GM19452 (cell line): ENCODE results near the gene HINFP.
"Not testable (repeated sequence)": the region's sequence is repeated elsewhere in the genome, so short reads cannot be mapped to it uniquely, and the experiment has no call there.

Experiments used
- ATAC-seq: cut with Tn5 transposase; IDR thresholded peaks from one replicate; pipeline ENCODE4 v1.9.1; 2021; ENCODE audit not compliant: unreplicated experiment

Gene HINFP

DNA sequence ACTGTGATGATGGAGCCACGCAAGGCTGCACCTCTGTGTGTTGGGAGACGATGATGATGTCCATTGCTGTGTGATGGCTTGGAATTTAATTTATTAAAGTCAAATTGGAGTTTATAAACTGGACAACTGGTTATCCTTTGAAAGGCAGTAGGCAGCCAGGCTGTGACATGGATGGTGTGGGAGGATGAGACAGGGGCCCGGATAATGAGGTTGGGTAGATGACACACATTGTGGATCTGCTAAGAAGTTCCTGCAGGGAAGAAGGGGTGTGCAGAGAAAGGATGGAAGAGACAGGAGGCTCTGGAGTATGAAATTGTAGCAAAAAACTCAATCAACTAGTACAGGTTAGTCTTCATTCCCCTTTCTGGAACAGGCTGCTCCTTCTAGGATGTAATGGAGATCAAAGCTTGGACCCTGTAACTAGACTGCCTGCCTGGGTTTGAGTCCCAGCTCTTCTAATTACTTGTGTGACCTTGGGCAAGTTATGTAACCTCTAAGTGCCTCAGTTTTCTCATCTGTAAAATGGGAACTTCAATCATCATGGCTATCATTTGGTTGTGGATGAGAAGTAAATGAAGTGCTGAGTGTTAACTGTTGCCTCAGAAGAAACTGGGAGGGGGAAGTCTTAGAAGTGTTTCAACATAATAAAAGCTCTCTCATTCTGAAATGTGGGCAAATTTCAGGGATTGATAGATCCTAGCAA lies 4.2 kb upstream of the HINFP start:
- ATAC-seq = no peak

DNA sequence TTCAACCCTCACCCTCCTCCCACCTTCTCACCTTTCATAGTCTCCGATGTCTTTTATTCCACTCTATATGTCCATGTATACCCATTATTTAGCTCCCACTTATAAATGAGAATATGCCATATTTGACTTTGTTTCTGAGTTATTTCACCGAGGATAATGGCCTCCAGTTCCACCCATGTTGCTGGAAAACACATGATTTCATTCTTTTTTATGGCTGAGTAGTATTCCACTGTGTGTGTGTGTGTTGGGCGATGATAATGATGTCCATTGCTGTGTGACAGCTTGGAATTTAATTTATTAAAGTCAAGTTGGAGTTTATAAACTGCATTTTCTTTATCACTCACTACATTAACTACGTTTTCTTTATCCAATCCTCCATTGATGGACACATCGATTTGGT lies 3.2 kb upstream of the HINFP start:
- ATAC-seq = no peak

DNA sequence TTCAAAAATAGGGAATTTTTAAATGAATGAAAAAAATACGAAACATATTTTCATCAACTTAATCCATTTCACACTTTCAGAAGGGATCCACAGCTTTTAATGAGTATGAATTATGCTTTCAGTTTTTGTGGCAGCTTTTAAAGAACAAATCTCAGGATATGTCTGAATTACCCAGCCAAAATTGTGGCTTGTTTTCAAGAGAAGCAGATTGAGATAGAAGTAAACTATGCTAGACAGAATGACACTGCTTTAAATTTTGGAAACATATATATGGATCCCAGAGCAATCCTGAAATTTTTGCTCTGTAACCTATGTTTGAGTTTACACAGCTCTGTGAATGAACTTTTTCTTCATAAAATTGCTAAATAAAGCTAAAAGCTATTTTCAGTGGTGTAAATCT lies 2.4 kb upstream of the HINFP start:
- ATAC-seq = no peak

DNA sequence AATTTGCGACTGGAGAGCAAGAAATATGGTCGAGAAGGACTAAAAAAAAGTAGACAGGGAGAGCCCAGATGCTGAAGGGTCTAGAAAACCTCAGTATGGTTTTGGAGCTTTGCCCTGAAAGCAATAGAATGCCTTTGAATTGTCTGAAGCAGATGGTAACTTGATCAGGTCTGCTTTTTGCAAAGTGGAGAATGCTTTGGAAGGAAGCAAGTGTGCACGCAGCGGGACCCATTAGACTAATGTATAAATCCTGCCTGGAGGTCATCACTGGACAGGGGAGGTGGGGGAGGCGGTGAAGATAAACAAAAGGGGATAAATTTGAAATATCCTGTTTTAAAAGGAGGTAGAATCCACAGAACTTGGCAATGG lies 757 bp upstream of the HINFP start:
- ATAC-seq = no peak

DNA sequence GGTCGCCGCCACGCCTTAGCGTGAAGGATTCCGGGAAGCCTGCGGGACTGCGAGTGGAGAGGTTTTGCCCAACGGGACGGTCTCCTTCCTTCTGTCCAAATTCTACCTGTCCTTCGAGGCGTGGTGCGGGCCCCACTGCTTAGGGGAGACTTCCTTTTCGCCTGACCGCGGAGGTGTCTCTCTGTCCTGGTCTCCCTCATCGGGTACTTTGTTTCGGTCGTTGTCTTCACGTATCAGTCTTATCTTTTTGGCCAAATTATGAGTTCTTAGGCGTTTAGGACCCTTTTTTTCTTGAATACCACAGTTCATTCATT lies 388 bp downstream of the HINFP start:
- peak; percentile 4 for ATAC-seq

DNA sequence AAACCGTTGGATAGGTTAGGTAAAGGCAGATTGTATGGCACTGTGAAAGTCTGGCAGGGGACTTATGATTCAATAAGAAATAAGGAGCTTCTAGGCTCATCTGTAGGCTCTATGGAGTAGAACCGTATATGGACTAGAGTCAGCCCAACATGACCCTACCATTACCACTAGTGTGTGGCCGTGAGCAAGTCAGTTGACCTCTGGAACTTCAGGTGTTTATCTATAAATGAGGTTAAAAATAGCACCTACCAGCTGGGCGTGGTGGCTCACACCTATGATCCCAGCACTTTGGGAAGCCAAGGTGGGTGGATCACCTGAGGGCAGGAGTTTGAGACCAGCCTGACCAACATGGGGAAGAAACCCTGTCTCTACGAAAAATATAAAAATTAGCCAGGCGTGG lies 4.4 kb downstream of the HINFP start:
- no peak for ATAC-seq

DNA sequence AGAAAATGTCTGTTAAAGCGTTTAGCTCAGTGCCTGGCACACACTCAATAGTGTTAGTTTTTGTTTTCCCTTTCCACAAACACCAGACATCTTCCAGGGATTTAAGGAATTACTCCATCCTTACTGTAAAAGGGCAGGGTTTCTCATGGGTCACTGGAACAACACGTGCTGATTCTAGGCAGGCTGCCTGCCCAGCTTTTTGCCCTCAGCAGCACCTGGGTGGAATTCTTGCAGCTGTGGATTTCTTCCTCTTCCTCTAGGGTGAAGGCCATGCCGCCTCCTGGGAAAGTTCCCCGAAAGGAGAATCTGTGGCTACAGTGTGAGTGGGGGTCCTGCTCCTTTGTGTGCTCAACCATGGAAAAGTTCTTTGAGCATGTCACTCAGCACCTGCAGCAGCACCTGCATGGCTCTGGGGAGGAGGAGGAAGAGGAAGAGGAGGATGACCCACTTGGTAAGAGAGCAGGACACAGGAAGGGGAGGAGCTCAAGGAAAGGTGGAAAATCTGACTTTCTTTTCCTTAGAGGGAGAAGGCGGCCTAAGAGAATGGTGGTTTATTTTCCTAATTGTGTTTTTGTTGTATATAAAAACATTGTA lies 5.4 kb downstream of the HINFP start:
- no peak for ATAC-seq

DNA sequence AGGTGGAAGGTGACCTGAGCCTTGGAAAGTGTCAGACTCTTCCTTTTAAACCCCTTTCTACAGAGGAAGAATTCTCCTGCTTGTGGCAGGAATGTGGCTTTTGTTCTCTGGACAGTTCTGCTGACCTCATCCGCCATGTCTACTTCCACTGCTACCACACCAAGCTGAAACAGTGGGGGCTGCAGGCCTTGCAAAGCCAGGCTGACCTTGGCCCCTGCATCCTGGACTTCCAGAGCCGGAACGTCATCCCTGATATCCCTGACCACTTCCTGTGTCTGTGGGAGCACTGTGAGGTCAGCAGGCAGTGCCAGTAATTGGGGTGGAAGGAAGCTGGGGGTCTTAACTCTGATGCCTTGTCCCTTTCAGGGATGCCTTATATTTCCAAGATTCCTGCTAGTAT lies 9.3 kb downstream of the HINFP start:
- ATAC-seq = no peak

DNA sequence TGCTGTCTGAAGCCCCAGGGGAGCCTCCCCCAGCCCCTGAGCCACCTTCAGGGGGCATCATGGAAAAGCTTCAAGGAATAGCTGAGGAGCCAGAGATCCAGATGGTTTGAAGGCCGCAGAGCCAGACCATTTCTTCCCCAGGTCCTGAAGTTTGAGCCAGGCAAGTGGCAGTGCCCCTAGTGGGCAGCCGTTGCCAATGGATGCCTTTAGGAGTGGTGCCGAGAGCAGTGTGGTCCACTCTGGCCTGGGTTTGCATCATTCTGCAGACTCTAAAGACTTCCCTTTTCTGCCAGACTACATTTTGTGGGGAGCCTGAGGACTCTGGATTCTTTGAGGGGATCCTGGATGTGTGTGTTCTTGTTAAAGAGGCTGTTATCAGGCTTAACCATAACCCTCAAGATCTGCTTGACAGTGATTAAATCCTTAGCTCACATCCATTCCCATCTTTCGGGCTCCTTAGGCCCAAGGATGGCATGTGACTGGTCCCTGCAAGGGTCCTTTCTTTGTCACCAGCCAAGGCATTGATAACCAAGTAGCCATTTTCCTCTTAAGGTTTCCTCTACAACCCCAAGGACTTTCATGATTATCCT lies 13.1 kb downstream of the HINFP start:
- ATAC-seq = no peak

DNA sequence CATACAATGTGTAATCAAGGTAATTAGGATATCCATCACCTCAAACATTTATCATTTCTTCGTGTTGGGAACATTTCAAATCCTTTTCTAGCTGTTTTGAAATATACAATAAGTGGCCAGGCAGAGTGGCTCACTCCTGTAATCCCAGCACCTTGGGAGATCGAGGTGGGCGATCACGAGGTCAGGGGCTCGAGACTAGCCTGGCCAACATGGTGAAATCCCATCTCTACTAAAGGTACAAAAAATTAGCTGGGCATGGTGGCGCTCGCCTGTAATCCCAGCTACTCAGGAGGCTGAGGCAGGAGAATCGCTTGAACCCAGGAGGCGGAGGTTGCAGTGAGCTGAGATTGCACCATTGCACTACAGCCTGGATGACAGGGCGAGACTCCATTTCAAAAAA lies 17.9 kb downstream of the HINFP start:
- ATAC-seq = not testable (repeated sequence)

DNA sequence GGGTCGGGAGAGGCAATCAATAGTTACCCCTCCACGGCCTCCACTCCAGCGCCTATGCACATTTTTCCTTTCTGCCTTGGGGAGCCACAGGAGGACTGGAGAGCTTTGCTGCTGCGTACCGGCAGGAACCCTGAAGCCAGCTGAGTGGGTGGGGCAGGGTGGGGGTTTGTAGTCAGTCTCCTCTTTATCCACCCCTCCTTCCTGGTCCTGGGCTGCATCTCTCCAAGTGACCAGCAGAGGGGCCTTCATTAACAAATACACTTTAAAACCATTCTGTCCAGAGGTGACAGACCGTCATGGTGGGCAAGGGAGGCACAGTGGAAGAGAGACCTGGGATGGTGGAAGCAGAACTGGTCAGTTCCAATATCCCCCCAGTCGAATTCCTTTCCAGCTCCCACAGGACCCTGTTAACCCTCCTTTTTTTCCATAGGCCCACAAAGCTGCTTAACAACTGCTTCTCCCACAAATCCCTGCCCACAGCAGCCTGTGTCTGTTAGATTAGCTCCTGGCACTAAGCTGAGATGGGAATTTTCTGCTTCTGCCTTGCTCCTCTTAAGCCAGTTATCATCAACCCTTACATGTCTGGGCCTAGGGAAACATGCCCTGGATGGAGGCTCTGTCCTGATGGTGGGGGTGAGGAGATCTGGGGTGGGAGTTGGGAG lies 23.6 kb downstream of the HINFP start:
- ATAC-seq = no peak

DNA sequence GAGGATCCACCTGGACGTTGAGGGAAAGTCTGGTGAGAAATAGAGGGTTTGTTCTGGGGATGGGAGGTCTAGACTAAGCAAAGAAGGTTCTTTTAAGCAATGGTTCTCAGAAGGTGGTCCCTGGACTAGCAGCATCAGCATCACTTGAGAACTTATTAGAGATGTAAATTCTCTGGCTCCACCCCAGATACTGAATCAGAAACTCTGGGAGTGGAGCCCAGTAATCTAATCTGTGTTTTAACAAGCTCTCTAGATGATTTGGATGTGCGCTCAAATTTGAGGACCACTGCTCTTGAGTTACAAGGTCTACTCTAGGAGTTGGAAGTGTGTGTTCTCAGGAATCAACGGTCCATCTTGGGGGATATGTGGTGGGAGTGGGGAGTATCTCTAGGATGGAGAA lies 24.2 kb downstream of the HINFP start:
- ATAC-seq = no peak

DNA sequence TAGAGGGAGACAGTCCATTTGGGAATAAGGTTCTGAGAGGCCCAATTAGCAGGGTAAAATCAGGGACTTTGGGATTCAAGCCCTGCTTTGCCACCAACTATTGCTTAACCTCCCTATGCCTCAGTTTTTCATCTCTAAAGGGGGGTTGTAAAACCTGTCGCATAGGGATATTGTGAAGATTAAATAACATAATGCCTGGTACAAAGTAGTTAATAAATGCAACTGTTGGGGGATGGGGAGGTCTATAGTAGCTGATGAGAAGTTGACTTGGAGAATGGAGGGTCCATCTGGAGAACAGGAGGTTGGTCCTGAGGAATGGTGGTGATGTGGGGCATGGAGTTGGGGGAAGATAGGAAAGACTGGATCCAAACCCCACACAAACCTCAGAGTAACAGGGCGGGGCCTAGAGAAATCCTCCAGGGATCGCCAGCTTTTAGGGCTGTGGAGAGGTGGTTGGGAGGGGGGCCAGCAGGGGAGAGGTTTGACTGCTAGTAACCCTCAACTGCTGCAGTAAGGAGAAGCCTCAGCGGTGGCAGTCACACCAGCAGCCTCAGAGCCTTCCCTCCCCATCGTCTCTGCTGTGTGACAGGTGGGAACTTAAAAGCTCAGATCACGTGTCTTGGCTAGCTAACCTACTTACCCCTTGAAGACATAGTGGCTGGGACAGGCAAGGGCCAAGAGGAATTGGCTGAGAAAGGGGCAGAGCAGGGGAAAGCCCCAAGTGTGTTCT lies 26.4 kb downstream of the HINFP start:
- ATAC-seq = no peak

DNA sequence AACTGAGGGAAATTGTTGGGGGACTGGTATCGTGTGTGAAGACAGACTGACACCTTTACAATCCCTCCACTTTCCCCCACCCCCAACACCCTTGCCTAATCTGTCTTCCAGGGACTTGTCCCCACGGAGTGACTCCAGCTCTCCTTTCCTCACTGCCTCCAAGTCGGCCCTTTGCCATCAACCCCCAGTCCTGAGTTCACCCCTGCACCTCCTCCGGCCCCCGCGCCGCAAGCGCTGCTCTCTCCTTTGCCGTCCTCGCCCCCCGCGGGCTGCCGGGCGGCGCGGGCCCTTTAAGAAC lies 27.3 kb downstream of the HINFP start:
- ATAC-seq = no peak

DNA sequence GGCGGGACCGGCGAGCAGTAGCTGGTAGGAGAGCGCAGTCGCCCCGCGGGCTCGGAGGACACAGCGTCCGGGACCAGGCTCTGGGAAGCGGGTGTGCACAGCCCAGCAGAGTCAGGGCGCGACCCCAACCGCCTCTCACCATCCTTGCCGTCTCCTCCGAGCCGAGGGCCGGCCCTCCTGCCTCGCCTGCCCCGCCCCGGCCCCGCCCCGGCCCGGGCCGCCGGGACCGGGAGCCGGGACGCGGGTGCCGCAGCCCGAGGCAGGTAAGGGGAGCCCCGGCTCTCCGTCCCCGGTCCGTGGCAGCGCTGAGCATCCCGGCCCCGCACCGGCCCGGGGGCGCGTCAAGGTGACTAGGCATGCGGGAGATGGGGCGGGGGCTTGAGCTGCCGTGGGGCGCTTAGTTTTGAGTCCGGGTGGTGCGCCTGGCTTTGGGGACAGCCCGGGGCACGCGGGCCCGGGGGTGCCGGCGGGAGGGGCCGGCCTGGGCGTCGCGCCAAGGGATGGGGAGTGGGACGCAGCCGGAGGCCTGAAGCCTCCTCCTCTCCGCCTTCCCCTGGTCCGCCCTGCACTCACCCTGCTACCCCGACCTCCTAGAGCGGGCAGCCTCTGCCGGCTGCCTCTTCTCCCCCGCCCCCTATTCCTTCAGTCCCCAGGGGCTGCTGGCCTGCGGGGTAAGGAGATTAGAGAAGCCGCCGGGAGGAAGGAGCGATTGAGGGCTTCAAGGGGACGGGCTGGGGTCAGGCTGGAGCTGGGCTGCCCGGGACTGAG lies 27.8 kb downstream of the HINFP start, which contains the start of gene ABCG4:
Gene ABCG4 (plus strand): TSS at position 35 of the 768 bp plus-strand sequence. CDS start 914 bp downstream, outside the sequence.
- ATAC-seq = no peak

DNA sequence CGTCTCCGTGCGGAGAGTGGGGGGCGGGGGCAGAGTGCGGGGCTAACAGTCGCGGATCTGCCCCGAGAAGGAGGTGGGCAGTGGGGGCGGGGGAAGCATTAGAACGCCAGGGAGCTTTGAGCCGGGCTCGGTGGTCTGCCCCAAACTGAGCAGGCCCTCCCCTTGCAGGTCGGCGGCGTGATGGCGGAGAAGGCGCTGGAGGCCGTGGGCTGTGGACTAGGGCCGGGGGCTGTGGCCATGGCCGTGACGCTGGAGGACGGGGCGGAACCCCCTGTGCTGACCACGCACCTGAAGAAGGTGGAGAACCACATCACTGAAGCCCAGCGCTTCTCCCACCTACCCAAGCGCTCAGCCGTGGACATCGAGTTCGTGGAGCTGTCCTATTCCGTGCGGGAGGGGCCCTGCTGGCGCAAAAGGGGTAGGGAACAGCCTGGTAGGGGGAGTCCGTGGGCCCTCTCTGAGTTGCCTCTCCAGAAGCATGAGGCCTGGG lies 28.5 kb downstream of the HINFP start:
- ATAC-seq = no peak

DNA sequence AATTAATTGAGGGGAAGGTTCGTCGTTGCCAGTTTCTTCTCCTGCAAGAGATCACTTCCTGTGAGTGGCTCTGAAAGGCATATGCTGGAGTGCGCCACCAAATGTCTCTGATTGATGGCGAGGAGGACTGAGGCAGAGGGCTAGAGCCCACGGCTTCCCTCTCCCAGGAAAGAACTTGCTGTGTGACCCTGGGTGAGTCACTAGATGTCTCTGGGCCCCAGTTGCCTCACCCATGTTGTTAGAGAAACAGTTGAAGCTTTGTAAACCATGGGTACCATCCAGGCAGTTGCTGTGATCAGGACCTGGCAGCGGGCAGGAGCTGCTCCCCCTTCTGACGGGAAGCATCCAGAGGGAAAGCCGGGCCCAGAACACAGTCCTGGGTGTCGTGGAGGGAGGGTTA lies 30.7 kb downstream of the HINFP start:
- no peak for ATAC-seq

DNA sequence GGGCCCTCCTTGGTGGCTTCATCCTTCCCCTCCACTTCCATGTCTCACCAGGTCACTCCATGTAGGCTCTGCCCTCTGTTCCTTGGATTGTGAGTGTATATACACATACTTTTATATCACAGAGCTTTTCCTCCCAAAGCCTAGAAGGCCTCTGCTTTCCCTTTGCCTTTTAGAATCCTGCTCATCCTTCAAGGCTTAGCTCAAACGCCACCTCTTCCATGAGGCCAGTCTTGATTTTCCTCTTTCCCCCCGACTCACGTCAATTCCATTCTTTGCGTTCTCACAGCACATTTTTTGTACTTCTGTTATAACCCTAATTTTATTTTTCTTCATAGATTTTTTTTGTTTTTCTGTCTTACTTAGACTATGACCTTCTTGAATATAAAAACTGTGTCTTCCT lies 31.2 kb downstream of the HINFP start:
- no peak for ATAC-seq

DNA sequence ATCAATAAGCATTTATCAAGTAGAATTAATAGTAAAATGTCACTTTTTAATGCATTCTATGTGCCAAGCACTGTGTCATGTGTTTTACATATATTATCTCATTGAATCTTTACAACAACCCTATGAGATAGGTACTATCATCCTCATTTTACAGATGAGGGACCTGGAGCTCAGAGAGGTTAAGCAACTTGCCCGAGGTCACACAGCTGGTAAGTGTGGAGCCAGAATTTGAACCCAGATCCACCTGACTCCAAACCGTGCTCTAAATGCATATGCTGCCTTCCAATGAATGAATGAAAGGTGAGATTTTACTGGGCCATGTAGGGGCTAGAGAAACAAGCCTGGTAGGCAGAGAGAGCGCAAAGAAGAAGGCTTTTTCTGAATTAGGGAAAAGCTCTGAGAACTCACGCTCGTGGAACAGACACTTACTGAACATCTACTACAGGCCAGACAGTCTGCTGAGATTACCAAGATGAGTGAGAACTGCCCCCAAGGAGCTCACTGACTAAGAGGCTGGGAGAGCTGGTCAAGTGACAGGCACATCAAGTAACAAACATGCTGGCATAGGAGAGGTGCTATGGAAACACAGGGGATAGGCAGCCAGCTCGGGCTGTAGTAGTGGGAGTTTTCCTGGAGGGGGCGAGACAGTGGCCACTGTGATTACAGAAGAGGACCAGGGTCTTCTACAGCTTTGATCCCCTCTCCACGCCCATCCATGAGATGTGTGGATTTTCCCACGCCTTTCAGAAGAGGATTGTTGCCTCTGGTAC lies 31.9 kb downstream of the HINFP start:
- no peak for ATAC-seq

DNA sequence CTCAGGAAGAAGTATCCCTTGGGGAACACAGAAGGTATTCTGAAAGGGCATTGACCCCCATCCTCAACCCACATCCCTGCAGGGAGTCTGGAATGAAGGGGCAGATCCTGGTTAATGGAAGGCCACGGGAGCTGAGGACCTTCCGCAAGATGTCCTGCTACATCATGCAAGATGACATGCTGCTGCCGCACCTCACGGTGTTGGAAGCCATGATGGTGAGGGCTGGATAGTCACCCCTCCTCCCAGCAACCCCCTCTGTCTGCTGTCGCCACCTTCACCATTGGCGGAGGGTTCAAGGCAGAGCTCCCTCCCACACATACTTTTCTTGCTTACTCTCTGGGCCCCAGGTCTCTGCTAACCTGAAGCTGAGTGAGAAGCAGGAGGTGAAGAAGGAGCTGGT lies 32.8 kb downstream of the HINFP start:
- ATAC-seq = no peak
